Endometrial microvascular endothelial cells (primary cell): ENCODE results near the gene RBMS2. TPM values are rescaled to one million over a fixed set of nuclear protein-coding genes. Genes with fewer than 3 reads are reported as not detected.
"Not testable (repeated sequence)": the region's sequence is repeated elsewhere in the genome, so short reads cannot be mapped to it uniquely, and the experiment has no call there.

Source experiments
- in situ Hi-C: cut with HindIII; loops from 2 replicates; pipeline ENCODE4 v1.10.0; 2017; ENCODE audit warnings: low sequenced_read_pairs, low pct_unique_long_range_greater_than_20kb; ENCODE audit errors: inconsistent ontology term
- total RNA-seq: library from RNA; depleted of rRNA; stranded (reverse); fragments of >200 nt; gene quantifications from one replicate; pipeline ENCODE4 v1.2.3, GENCODE V29; 2015; ENCODE audit errors: inconsistent ontology term

Gene RBMS2
- total RNA-seq, 1 donor from 2014 or later: 48.0 TPM

DNA sequence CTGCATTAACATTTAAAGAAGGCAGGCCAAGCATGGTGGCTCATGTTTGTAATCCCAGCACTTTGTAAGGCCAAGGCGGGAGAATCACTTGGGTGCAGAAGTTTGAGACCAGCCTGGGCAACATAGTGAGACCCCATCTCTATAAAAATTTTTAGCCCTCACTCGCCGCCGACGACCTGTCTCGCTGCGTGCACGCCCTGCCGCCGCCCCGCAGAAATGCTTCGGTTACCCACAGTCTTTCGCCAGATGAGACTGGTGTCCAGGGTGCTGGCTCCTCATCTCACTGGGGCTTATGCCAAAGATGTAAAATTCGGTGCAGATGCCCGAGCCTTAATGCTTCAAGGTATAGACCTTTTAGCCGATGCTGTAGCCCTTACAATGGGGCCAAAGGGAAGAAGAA lies 10.8 kb upstream of the RBMS2 start:
- in situ Hi-C loops: no loop called here

DNA sequence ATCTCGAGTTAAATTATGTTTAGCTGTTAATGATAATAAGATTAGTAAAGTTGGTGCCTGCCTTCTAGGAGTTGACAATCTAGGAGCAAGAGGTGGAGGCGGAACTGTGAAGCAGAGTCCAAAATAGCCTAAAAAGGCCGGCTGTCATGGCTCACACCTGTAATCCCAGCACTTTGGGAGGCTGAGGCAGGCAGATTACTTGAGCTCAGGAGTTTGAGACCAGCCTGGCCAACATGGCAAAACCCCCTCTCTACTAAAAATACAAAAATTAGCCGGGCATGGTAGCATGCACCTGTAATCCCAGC lies 7.7 kb upstream of the RBMS2 start:
- in situ Hi-C loops: not testable (repeated sequence)

DNA sequence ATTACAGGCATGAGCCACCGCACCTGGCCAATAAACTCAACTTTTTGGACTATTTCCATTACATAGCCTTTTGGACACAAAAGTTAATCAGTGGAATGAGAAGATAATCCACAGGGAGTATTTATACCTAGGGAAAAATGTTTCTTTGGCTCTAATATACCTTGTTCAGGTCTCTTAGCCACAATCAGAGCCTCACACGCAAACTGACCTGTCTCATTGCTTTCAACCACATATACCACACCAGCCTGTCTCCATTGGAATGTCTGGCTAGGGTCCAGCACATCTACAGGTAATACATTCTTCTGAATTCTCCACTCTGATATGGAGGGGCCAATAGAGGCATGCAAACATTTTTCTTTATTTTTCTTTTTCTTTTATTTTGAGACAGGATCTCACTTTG lies 3.8 kb upstream of the RBMS2 start:
- in situ Hi-C loops: loop anchor here (5.0 kb wide), 1 partner anchor 54 kb away; no protein-coding TSS in a partner anchor

DNA sequence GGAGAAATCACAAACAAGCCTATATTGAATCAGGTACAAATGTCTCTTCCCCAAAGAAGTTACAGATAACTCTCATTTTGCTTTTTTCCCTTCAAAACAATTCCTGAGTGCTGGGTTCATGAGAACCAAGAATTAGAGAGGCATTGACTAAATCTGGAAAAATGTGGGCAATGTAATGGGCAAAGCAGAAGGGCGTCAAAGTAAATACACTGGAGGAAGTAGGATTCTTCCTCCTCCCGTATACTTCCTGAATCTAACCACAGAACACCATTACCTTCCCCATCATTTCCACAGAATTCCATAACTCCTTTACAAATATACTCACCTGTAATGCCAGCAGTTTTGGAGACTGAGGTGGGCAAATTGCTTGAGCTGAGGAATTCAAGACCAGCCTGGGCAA lies 3.0 kb upstream of the RBMS2 start:
- in situ Hi-C loops: loop anchor here (5.0 kb wide), 1 partner anchor 54 kb away; no protein-coding TSS in a partner anchor

DNA sequence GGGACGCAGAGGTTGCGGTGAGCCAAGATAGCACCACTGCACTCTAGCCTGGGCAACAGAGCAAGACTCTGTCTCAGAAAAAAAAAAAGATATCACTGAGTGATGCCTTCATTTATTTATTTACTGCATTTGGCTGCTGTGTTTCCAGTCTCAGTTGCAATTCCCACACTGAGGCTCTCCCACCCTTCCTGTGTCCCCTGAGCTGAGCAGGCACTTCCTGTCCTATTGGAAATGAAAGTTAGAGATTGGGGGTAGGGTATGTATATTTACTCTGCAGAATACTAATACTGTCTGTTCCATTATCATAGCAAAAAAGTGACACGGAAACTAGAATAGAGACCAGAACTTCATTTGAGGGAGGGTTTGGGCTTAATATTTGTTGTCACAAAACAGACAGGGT lies 1.6 kb upstream of the RBMS2 start:
- in situ Hi-C loops: loop anchor here (10.0 kb wide), 1 partner anchor 105 kb away; no protein-coding TSS in a partner anchor

DNA sequence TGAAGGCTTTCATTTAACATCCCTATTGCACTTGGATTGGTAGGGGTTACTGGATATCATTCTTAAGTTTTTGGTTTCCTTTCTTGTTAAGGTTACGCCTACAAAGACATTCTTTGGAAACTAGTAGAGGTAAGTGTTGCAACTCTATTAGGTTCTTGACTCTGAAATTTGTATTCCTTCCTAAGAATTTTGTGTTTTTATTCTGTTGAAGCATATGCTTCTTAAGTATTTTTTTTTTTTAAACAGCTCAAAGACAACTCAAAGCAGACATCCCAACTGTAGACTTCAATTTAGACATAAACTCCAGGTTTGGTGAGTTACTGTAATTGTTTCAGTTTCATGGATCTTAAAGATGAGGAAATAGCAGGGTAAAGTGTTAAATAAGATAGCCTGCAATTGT lies 1.1 kb upstream of the RBMS2 start:
- in situ Hi-C loops: loop anchor here (10.0 kb wide), 1 partner anchor 104 kb away; no protein-coding TSS in a partner anchor

DNA sequence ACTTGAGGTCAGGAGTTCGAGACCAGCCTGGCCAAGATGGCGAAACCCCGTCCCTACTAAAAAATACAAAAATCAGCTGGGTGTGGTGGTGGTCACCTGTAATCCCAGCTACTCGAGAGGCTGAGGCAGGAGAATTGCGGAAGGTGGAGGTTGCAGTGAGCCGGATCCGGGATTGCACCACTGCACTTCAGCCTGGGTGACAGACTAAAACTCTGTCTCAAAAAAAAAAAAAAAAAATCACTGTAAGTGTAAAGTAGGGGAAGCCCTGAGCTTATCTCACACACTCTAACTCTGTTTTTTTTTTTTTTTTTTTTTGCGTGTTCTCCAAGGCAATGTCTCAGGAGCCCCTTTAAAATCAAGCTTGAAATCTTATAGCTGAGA lies 421 bp upstream of the RBMS2 start:
- in situ Hi-C loops: loop anchor here (10.0 kb wide), 1 partner anchor 104 kb away; no protein-coding TSS in a partner anchor

DNA sequence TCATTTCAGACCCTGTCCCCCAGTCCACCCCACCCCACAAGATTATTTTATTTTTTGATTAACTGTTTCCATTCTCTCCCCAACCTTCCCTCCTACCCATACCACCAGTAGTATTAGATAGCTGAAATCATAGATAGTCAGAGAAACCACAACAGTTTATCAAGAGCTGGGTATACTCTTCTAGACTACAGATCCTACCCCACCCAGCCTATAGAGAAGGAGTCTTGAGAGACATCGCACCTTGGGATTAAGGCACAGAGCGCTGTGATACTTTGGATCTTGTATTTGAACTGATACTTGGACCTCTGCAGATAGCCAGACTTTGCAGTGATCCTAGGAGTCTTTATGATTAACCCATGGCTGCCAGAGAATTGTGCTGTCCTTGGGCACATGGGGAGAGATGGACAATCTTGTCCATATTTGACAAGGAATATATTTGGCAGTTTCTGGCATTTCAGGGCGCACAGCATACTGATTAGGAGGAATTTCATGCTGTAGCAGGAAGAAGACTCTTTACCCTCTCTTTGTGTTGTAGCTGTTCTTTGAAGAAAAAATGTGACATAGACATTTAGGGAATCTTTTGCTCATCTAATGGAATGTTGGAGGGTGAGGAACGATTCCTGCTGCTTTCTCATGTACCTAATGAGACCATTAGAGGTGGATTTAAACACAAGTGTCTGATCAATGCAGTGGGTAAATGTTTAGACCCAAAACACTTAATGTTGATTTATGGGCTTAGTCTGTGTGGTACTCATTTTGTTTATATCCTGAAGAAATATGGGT lies 982 bp downstream of the RBMS2 start:
- in situ Hi-C loops: loop anchor here (10.0 kb wide), 1 partner anchor 102 kb away; no protein-coding TSS in a partner anchor

DNA sequence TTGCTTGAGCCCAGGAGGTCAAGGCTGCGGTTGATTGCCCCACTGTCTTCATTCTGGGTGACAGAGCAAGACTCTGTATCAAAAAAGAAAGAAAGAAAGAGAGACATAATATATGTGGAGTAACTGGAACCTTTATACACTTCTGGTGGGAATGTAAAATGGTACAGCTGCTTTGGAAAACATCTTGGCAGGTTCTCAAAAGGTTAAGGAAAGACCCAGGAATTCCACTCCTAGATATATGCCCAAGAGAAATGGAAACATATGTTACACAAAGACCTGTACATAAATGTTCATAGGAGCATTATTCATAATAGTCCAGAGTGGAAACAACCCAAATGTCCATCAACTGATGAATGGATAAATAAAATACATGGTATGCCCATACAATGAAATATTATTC lies 7.2 kb downstream of the RBMS2 start:
- in situ Hi-C loops: loop anchor here (10.0 kb wide), 1 partner anchor 96 kb away; no protein-coding TSS in a partner anchor

DNA sequence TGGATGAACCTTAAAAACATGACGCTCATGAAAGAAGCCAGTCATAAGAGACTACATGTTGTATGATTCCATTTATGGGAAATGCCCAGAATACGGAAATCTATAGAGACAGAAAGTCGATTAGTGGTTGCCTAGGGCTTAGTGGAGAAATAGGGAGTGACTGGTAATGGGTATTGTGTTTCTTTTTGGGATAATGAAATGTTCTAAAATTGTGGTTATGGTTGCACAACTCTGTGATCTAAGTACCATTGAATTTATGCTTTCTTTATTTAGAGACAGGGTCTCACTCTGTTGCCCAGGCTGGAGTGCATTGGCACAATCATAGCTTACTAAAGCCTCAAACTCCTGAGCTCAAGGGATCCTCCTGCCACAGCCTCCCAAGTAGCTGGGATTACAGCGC lies 8.0 kb downstream of the RBMS2 start:
- in situ Hi-C loops: loop anchor here (10.0 kb wide), 1 partner anchor 95 kb away; no protein-coding TSS in a partner anchor

DNA sequence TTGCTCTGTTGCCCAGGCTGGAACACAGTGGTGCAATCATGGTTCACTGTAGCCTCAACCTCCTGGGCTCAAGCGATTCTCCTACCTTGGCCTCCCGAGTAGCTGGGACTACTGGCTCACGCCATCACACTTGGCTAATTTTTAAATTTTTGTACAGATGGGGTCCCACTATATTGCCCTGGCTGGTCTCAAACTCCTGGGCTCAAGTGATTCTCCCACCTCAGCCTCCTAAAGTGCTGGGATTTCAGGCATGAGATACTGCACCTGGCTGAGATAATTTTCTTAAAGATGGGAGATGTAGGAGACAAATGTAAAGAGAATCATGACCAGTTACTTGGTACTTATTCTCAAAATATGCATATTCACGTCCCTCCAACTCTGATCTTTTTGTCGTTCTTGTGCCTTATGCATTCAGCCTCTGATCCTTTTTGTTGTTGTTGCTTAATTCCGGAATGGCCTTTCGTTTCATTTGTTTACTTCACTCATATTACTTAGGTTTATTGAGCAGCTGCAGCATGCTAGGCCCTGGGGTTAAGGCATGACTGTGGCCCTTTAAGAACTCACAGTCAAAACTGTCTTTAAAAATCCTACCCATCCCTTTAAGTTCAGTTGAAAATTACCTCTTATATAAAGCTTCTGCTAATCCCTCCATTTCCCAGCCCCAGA lies 8.9 kb downstream of the RBMS2 start:
- in situ Hi-C loops: no loop called here

DNA sequence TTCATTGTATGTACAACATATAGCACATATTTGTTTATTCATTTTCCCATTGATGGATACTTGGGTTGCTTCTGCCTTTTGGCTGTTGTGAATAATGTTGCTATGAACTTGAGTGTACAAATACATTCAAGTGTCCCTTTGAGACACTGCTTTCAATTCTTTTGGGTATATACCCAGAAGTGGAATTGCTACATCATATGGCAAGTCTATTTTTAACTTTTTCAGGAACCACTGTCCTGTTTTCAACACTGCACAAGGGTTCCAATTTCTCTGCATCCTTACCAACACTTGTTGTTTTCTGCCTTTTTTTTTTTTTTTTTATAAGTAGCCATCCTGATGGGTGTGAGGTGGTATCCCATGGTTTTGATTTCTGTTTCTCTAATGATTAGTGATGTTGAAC lies 15.9 kb downstream of the RBMS2 start:
- in situ Hi-C loops: no loop called here

DNA sequence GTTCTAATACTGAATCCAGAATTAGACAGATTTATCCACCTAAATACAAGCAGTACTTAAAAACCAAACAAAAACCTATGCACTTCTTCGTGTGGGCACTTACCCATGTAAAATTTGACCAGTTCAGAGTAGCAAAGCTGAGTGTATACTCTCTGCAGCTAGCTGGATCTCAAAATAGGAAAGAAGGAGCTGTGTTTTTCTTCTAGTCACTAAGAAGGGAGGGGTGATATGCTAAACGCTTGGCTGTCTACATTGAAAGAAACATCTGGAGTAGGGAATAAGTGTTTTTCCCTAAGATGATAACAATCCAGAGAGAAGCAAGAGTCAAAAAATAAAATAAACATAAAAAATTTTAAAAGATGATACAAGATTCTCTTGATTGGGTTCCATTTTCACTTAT lies 20.0 kb downstream of the RBMS2 start:
- in situ Hi-C loops: no loop called here

DNA sequence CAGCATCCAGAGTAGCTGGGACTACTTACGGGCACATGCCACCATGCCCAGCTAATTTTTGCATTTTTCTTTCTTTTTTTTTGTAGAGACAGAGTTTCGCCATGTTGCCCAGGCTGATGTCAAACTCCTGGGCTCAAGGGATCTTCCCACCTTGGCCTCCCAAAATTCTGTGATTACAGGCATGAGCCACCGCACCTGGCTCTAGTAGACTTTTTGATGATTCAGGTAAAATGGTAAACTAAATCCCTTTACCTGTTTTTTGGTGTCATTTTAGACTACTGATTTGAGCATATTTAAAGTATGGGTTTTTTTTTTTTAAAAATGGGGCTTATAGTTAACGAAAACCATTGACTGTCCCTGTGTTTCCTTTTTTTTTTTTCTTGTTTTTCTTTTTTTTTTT lies 20.5 kb downstream of the RBMS2 start:
- in situ Hi-C loops: no loop called here

DNA sequence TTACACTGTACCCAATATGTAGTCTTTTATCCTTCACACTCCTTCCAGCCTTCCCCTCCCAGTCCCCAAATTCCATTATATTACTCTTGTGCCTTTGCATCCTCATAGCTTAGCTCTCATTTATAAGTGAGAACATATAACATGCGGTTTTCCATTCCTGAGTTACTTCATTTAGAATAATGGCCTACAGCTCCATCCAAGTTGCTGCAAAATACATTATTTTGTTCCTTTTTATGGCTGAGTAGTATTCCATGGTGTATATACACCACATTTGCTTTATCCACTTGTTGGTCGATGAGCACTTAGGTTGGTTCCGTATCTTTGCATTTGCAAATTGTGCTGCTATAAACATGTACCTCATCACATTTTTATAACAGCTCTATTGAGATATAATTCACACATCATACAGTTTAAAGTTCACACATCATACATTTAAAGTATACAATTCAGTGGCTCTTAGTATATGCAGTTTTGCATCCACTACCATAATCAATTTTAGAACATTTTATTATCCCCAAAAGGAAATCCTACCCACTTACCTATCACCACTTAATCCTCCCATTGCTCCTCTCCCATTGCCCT lies 23.5 kb downstream of the RBMS2 start:
- in situ Hi-C loops: no loop called here

DNA sequence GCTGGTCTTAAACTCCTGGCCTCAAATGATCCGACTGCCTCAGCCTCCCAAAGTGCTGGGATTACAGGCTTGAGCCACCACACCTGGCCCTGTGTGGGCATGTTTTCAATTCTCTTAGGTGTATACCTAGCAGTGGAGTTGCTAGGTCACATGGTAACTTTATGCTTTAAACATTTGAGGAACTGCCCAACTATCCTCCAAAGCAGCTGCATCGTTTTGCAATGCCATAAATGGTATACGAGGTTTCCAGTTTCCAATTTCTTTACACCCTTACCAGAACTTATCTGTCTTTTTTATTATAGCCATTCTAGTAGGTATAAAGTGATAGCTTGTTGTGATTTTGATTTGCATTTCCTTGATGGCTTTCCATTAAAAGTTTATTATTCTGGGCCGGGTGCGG lies 25.1 kb downstream of the RBMS2 start:
- in situ Hi-C loops: no loop called here

DNA sequence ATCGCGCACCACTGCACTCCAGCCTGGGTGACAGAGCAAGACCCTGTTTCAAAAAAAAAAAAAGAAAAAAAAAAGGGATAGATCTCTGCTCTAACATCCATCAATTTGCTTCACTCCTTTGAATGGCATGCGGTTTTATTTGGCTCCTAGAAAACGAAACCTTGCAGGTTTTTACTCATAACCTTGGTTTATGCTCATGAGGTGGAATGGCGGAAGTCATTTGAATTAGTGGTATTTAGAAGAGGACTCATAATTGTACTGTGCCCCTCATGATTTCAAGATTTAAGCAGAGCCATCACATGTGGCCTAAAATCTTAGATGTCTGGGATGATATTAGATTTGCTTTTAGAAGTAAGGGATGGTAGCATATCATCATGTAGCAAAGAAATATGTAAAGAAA lies 29.4 kb downstream of the RBMS2 start:
- in situ Hi-C loops: no loop called here

DNA sequence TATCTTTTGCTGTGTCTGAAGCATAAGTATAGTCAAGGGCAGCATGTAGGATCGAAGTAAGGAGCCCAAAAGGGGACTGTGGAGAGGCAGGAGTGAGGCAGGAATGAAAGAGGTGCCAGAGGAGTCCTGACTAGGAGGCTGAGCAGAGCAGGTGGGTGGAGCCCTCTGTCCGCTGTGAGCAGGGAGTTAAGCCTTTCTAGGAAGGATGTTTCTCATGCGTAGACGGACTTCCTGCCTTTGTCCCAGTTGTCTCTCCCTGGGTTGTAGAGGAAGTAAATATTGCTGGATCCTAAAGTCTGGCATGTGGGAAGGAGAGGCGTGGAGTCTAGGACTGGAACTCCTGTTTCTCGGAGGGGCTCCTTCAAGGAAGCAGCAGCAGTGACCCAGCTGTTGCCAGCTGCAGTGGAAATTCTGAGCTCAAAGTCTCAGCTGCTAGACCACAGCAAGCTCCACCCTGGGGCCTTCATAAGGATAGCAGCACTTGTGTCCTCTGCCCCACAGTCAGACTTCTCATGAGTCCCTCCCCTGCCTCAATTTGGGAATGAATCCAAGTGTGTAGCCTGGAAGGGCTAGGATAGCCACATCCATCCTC lies 44.0 kb downstream of the RBMS2 start:
- in situ Hi-C loops: no loop called here

DNA sequence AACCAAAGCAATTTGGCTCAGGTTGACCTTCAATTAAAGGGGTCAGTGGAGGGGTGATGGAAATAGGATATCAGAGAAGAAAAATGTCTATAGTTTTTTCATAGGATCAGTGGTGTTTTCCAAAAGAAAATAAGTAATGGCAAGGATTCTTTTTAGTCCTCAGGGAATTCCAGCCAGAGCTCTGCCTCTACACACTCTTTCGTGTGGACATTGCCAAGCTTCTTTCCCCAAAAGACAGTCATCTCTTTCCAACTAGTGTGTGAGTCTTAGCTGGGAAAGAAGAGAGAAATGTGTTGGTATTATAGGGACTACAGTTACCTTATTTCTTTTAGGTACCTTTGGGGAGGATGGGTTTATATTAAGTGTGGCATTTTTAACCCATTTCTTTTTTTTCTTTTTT lies 46.5 kb downstream of the RBMS2 start:
- in situ Hi-C loops: no loop called here

DNA sequence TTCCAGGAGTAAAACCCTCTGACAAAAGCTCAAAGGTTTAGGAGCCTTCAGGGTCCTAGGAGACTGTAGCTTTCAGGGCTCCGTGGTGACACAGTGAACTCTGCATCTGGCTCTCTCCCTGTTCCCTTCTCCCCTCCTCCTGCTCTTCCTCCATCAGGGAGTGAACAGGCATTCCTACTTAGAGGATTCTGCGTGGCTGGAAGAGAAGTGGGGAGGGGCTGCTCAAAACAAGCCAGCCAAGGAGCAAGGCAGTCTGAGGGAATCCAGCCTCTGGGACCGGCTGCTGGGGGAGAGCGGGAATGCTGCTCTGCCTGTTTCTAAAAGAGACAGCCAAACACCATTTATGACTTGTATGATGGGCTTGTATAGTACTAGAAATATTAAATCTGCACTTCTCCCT lies 49.5 kb downstream of the RBMS2 start:
- in situ Hi-C loops: loop anchor here (5.0 kb wide), 1 partner anchor 54 kb away; no protein-coding TSS in a partner anchor
